Measurements from ENCODE around the gene ZNF488.
A peak's percentile ranks its signal among the peaks of the same experiment; 100 is the strongest.

Gene ZNF488

GRCh38 chr10:47413531-47414226 lies 29.6 kb upstream of the ZNF488 start:
- no peak for TF ChIP-seq CTCF (conservative IDR thresholded peaks at IDR 0.05; ENCODE audit: low read depth, low read length)
- no peak for DNase-seq (ENCODE audit: low read depth)
- H3K4me3 ChIP-seq (ENCODE audit: low read depth, low read length): no peak overlapping the region

GRCh38 chr10:47412869-47413268 lies 28.8 kb upstream of the ZNF488 start:
- no peak overlapping the region for H3K4me3 ChIP-seq (ENCODE audit: low read depth, low read length)
- no peak for TF ChIP-seq CTCF (conservative IDR thresholded peaks at IDR 0.05; ENCODE audit: low read depth, low read length)
- DNase-seq (ENCODE audit: low read depth): peak; percentile 35

GRCh38 chr10:47412177-47412730 lies 28.2 kb upstream of the ZNF488 start:
- no peak for TF ChIP-seq CTCF (conservative IDR thresholded peaks at IDR 0.05; ENCODE audit: low read depth, low read length)
- no peak for DNase-seq (ENCODE audit: low read depth)
- no peak overlapping the region for H3K4me3 ChIP-seq (ENCODE audit: low read depth, low read length)

- no peak overlapping the region for H3K4me3 ChIP-seq (ENCODE audit: low read depth, low read length)
- TF ChIP-seq CTCF (conservative IDR thresholded peaks at IDR 0.05; ENCODE audit: low read depth, low read length): no peak
- no peak for DNase-seq (ENCODE audit: low read depth)
Measured at GRCh38 chr10:47410862-47411261, 26.8 kb upstream of the ZNF488 start.

GRCh38 chr10:47410271-47410670 lies 26.2 kb upstream of the ZNF488 start:
- TF ChIP-seq CTCF (conservative IDR thresholded peaks at IDR 0.05; ENCODE audit: low read depth, low read length): no peak
- no peak for DNase-seq (ENCODE audit: low read depth)

GRCh38 chr10:47409866-47410256 lies 25.8 kb upstream of the ZNF488 start:
- no peak for DNase-seq (ENCODE audit: low read depth)
- no peak for TF ChIP-seq CTCF (conservative IDR thresholded peaks at IDR 0.05; ENCODE audit: low read depth, low read length)
- no peak overlapping the region for H3K4me3 ChIP-seq (ENCODE audit: low read depth, low read length)

More at GRCh38 chr10:47410271-47410670, 26.2 kb upstream of the ZNF488 start:
- H3K4me3 ChIP-seq (ENCODE audit: low read depth, low read length): no peak overlapping the region
